Omental fat pad (tissue), 4 donors: ENCODE data around the gene NR2F1. TPM values are rescaled to one million over a fixed set of nuclear protein-coding genes. Genes with fewer than 3 reads are reported as not detected.

Experiments used
- ATAC-seq: fragments of 150-250 bp; one replicate; pipeline ENCODE4 v1.9.1; 2016; ENCODE audit warnings: mild to moderate bottlenecking, moderate library complexity; ENCODE audit not compliant: low FRiP score
- DNase-seq: peaks from one replicate; pipeline ENCODE4 v3.0.0-alpha.2; 2019; ENCODE audit warnings: low spot score
- total RNA-seq, 4 donors: library from RNA; depleted of rRNA; stranded (reverse); fragments of >200 nt; gene quantifications; one replicate each; pipeline ENCODE4 v1.1.0, GENCODE V29; 2016
- TF ChIP-seq, protein P1 (sequence below), 3 donors: fragments of 450-650 bp; IDR thresholded peaks; one replicate each; pipeline ENCODE4 v1.5.1; 2016 to 2017; ENCODE audit warnings: antibody characterized with exemption in 3 of 3, mild to moderate bottlenecking in 3 of 3, moderate library complexity in 2 of 3

The NR2F1 gene
- total RNA-seq, 4 donors from 2014 or later = 15.6 to 117 (median 68.3) TPM

GRCh38 chr5:93570294-93571113, 12.5 kb upstream of the NR2F1 start:
- DNase-seq = no peak
- TF ChIP-seq, protein P1, sequence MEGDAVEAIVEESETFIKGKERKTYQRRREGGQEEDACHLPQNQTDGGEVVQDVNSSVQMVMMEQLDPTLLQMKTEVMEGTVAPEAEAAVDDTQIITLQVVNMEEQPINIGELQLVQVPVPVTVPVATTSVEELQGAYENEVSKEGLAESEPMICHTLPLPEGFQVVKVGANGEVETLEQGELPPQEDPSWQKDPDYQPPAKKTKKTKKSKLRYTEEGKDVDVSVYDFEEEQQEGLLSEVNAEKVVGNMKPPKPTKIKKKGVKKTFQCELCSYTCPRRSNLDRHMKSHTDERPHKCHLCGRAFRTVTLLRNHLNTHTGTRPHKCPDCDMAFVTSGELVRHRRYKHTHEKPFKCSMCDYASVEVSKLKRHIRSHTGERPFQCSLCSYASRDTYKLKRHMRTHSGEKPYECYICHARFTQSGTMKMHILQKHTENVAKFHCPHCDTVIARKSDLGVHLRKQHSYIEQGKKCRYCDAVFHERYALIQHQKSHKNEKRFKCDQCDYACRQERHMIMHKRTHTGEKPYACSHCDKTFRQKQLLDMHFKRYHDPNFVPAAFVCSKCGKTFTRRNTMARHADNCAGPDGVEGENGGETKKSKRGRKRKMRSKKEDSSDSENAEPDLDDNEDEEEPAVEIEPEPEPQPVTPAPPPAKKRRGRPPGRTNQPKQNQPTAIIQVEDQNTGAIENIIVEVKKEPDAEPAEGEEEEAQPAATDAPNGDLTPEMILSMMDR (IDR thresholded peaks at IDR 0.05) = no peak
- ATAC-seq = no peak

DNA sequence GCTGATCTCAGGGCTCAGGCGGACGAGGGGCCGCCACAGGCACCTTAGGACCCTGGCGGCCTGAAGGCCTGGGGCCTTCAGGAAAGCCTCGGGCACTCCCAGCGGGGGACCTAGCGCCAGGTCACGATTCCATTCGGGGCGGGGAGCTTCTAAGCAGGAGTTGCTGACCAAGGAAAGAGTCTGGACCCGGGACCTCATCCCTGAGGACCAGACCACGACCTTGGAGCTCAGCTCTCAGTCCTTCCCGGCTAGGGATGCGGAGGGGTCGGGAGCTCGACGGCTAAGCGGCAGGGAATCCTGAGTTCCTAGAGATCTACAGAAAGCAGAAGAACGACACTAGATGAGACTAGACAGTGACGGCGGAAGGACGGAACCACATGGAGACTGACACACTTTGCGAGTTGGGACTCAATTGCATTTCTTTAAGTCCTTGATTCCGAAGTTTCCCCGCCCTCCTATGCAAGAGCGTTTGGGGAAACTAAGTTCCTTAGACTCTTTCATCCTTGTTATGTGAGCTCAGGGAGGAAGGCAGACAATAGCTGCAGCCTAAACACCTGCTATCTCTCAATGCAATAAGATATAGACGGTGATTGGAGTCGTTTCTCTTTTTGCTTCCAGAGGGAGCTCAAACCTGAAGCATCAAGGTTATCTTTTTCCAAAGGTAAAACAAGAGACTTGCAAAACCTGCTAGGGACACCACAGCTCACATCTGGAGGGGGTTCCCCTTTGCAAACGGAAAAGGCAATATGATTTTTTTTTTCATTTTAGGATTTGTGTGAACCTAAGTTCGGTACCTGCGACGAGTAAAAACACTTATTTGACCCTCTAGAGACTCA, 11.7 kb upstream of the NR2F1 start:
- DNase-seq (no peak), ATAC-seq (no peak)
- TF ChIP-seq, protein P1 (IDR thresholded peaks at IDR 0.05) = no peak

- DNase-seq (no peak), ATAC-seq (no peak)
- TF ChIP-seq, protein P1 (IDR thresholded peaks at IDR 0.05) = no peak
Measured at GRCh38 chr5:93572101-93572607, 10.9 kb upstream of the NR2F1 start.

DNA sequence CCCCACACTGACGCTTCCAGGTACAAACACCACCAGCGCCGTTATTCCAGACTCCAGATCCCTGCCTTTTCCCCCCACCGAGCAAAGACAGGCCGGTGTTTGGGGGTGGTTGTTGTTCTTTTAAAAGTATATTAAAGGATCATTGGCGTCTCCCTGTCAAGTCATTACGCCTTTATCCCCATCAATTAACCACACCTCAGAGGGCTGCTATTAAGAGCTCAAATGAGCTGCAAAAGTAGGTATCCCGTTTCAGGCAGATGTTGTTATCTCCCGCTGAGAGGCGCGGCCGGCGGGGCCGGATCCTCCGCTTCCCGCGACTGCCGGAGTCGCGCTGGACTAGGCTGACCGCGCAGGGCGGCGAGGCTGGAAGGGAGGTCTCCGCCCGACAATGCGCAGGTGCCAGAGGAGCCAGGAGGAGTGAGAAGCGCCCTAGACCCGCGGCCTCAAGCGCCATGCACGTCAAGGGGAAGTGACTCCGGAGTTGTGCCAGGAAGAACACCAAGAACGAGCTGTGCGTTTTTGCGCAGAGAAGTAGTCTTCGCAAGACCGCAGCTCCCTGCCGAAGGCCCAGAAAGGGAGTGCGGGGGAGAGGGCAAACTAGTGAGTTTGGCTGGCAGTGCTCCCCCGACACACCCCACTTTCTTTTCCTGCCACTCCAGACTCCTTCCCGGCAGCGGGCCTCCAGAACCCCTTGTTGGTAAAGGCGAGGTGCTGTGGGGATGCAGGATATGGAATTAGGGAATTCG, 10.2 kb upstream of the NR2F1 start:
- ATAC-seq = no peak
- no peak for DNase-seq

GRCh38 chr5:93573354-93574351, 9.4 kb upstream of the NR2F1 start:
- no peak for DNase-seq
- no peak for ATAC-seq

More for the DNA sequence above, 10.2 kb upstream of the NR2F1 start:
- TF ChIP-seq, protein P1 (IDR thresholded peaks at IDR 0.05) = no peak

More at GRCh38 chr5:93573354-93574351, 9.4 kb upstream of the NR2F1 start:
- TF ChIP-seq, protein P1 (IDR thresholded peaks at IDR 0.05) = no peak
